Measurements from ENCODE around the gene GP1BB. TPM values are rescaled to one million over a fixed set of nuclear protein-coding genes. Genes with fewer than 3 reads are reported as not detected.

Gene GP1BB
- total and polyA plus RNA-seq, 12 donors = 5.3 to 56.1 (median 9.5) TPM; not detected in 6

- peaks cover 0 to 23% (median 9%) of the 10 kb centered on the region in 9 donors for H3K4me1 ChIP-seq
- TF ChIP-seq, protein P1, sequence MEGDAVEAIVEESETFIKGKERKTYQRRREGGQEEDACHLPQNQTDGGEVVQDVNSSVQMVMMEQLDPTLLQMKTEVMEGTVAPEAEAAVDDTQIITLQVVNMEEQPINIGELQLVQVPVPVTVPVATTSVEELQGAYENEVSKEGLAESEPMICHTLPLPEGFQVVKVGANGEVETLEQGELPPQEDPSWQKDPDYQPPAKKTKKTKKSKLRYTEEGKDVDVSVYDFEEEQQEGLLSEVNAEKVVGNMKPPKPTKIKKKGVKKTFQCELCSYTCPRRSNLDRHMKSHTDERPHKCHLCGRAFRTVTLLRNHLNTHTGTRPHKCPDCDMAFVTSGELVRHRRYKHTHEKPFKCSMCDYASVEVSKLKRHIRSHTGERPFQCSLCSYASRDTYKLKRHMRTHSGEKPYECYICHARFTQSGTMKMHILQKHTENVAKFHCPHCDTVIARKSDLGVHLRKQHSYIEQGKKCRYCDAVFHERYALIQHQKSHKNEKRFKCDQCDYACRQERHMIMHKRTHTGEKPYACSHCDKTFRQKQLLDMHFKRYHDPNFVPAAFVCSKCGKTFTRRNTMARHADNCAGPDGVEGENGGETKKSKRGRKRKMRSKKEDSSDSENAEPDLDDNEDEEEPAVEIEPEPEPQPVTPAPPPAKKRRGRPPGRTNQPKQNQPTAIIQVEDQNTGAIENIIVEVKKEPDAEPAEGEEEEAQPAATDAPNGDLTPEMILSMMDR (IDR thresholded peaks at IDR 0.05) = no peak
- WGBS, 2 donors = 69 to 91% methylated on average over 5 of the region's 5 CpGs
- DNase-seq (no peak), ATAC-seq (no peak)
- intact Hi-C loops (cut with DNase I) = no loop called here
- no peaks in the 10 kb centered on the region for H3K9me3 ChIP-seq
- H3K36me3 ChIP-seq = no peaks in the 10 kb centered on the region
- H3K4me3 ChIP-seq = no peak overlapping the region
- H3K27ac ChIP-seq = no peak overlapping the region
- peaks cover 0 to 15% (median 8%) of the 10 kb centered on the region in 7 donors for H3K27me3 ChIP-seq
Measured at GRCh38 chr22:19733755-19734154, 10.4 kb downstream of the GP1BB start.

DNA sequence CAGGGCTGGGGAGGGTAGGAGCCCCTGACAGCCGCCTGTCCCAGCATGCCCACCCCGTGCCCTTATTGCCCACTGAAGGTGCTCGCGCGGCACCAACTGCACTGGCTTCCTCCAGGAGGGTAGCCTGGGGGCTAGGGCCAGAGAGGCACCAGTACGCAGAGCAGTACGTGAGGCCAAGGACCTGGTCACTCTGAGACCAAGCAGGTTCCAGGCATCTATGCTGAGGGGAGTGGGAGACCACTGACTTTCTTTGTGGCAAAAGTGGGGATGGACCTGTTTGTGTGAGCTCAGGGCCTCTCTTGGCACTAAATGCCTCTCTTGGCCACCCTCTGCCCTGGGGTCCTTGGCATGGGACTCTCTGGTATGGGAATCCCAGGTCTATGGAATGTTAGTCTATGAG lies 10.8 kb downstream of the GP1BB start:
- DNase-seq (no peak), ATAC-seq (no peak)
- TF ChIP-seq, protein P1 (IDR thresholded peaks at IDR 0.05) = no peak
- Histone ChIP-seq H3K4me1 (peaks cover 0 to 23% (median 9%) of the 10 kb centered on the region in 9 donors), H3K4me3 (no peak overlapping the region), H3K27ac (no peak overlapping the region), H3K27me3 (peaks cover 0 to 16% (median 8%) of the 10 kb centered on the region in 7 donors), H3K36me3 (no peaks in the 10 kb centered on the region), H3K9me3 (no peaks in the 10 kb centered on the region)
- intact Hi-C loops (cut with DNase I) = no loop called here
- WGBS, 2 donors = 91 to 93% methylated on average over 7 of the region's 7 CpGs

GRCh38 chr22:19734837-19735382 lies 11.6 kb downstream of the GP1BB start:
- intact Hi-C loops (cut with DNase I) = no loop called here

DNA sequence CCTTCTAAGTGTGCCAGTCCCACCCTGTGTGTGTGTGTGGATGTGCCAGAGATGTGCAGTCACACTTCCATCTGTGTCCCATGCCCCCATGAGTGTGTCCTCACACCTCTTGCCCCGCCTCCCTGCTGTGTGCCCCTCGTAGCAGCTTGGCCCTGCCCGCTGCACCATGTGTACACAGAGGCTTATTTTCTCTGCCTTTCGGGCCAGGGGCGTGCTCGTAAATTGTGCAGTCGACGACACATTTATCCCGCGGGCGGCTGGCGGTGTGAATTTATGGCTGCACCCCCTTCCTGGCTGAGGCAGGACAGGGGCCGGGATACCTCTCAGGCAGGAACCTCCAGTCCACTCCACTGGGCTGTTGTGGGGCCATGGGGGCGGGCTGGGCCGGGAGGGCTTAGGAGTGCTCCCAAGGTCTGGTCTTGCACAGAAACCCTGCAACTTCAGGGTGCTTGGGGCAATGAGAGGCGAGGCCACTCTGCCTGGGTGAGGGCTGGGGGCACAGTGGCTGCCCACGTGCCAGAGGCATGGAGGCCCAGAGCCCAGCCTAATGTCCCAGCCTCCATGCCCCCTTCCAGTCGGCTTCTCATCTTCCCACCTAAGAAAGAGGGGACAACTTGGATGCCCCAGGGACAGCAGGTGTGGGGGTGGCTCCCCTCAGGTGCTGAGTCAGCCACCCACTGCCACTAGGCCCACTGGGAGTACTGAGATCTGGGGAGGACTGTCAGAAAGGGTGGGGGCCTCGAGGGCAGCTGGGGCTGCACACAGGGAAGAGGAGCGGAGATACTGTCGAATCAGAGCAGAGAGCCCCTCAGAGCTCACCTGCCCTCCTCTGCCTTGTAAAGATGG lies 12.5 kb downstream of the GP1BB start:
- DNase-seq (no peak), ATAC-seq (no peak)
- Histone ChIP-seq H3K4me1 (peaks cover 0 to 15% (median 7%) of the 10 kb centered on the region in 9 donors), H3K36me3 (no peaks in the 10 kb centered on the region), H3K4me3 (no peak overlapping the region), H3K27me3 (peaks cover 0 to 16% (median 7%) of the 10 kb centered on the region in 7 donors), H3K9me3 (no peaks in the 10 kb centered on the region), H3K27ac (no peak overlapping the region)
- intact Hi-C loops (cut with DNase I) = no loop called here
- TF ChIP-seq, protein P1 (IDR thresholded peaks at IDR 0.05) = no peak
- 89 to 90% methylated on average over 21 of the region's 21 CpGs for WGBS, 2 donors

More at GRCh38 chr22:19734837-19735382, 11.6 kb downstream of the GP1BB start:
- Histone ChIP-seq H3K27me3 (peaks cover 0 to 16% (median 8%) of the 10 kb centered on the region in 7 donors), H3K36me3 (no peaks in the 10 kb centered on the region), H3K27ac (no peak overlapping the region), H3K4me3 (no peak overlapping the region), H3K9me3 (no peaks in the 10 kb centered on the region), H3K4me1 (peaks cover 0 to 23% (median 9%) of the 10 kb centered on the region in 9 donors)
- TF ChIP-seq, protein P1 (IDR thresholded peaks at IDR 0.05) = no peak
- ATAC-seq (no peak), DNase-seq (no peak)
- 82 to 92% methylated on average over 5 of the region's 5 CpGs for WGBS, 2 donors
